H1 (cell line): ENCODE measurements around the gene ELMO1. TPM values are rescaled to one million over a fixed set of nuclear protein-coding genes. Genes with fewer than 3 reads are reported as not detected.

Experiments
- CTCF ChIA-PET: fragments of 300-600 bp; sonication (Branson Sonifier 250); formaldehyde crosslinking; loops from one replicate; lab custom pipeline; 2021; ENCODE audit not compliant: partially characterized antibody; lab: Charles Lee
- POLR2A ChIA-PET: fragments of 300-600 bp; sonication (Branson Sonifier 250); formaldehyde crosslinking; loops from one replicate; lab custom pipeline; 2021; ENCODE audit warnings: inconsistent platforms; ENCODE audit not compliant: partially characterized antibody; lab: Charles Lee
- DNase-seq, 2 experiments: peaks; one replicate each; pipeline versions ENCODE4 v3.0.0 to v3.0.0-alpha.2; 2010 to 2022; ENCODE audit warnings: low spot score in 2 of 2, low read depth in 1 of 2, mixed read lengths in 1 of 2
- FAIRE-seq: peaks from 2 replicates; lab custom pipeline; 2011; peaks lifted over from hg19 to GRCh38; lab: Jason Lieb, UNC
- H2AFZ ChIP-seq: 2 replicates; pipeline ENCODE4 v1.8.1; 2012; ENCODE audit warnings: low read length, inconsistent platforms
- H2AK5ac ChIP-seq: 2 replicates; pipeline ENCODE4 v1.6.1; 2013; ENCODE audit warnings: low read depth, low read length
- H2BK120ac ChIP-seq: replicated peaks from 2 replicates; pipeline ENCODE3; 2013; ENCODE audit warnings: low read depth, low read length, inconsistent platforms
- H2BK12ac ChIP-seq: 2 replicates; pipeline ENCODE4 v1.6.1; 2013; ENCODE audit warnings: low read depth, low read length
- H2BK15ac ChIP-seq: 2 replicates; pipeline ENCODE4 v1.6.1; 2013; ENCODE audit warnings: low read length
- H2BK20ac ChIP-seq: 2 replicates; pipeline ENCODE4 v1.6.1; 2013; ENCODE audit warnings: low read length
- H2BK5ac ChIP-seq: 2 replicates; pipeline ENCODE4 v1.6.1; 2013; ENCODE audit warnings: low read depth, low read length
- H3K14ac ChIP-seq: 2 replicates; pipeline ENCODE4 v1.6.1; 2013; ENCODE audit warnings: inconsistent platforms; ENCODE audit not compliant: insufficient read length
- H3K18ac ChIP-seq: 2 replicates; pipeline ENCODE4 v1.6.1; 2013; ENCODE audit warnings: low read length; ENCODE audit errors: extremely low read depth
- H3K23ac ChIP-seq: 2 replicates; pipeline ENCODE4 v1.6.1; 2013; ENCODE audit warnings: inconsistent platforms; ENCODE audit not compliant: insufficient read length
- H3K23me2 ChIP-seq: 2 replicates; pipeline ENCODE4 v1.6.1; 2013; ENCODE audit warnings: low read depth, low read length
- H3K27ac ChIP-seq: 2 replicates; pipeline ENCODE4 v1.6.1; 2011; ENCODE audit warnings: low read depth, low read length, inconsistent platforms
- H3K27me3 ChIP-seq, 4 experiments: replicated peaks in 1 of 4; 1 replicate in 1 of 4; 2 replicates in 3 of 4; pipeline versions ENCODE4 v1.6.1 to v1.8.1; 2011 to 2013; ENCODE audit warnings: low read length in 3 of 4, mild to moderate bottlenecking in 3 of 4, inconsistent platforms in 2 of 4, mixed read lengths in 2 of 4, moderate library complexity in 1 of 4; ENCODE audit not compliant: control insufficient read depth in 3 of 4, insufficient read depth in 3 of 4; ENCODE audit errors: extremely low read depth in 1 of 4
- H3K36me3 ChIP-seq, 4 experiments: 2 replicates each; pipeline versions ENCODE4 v1.6.1 to v1.8.1; 2011 to 2013; ENCODE audit warnings: mild to moderate bottlenecking in 4 of 4, low read length in 3 of 4, moderate library complexity in 2 of 4, control low read depth in 1 of 4, inconsistent platforms in 1 of 4; ENCODE audit not compliant: insufficient read depth in 4 of 4, control insufficient read depth in 2 of 4
- H3K4ac ChIP-seq: replicated peaks from 2 replicates; pipeline ENCODE3; 2013; ENCODE audit warnings: low read length, low read depth, mixed read lengths, inconsistent platforms; ENCODE audit not compliant: insufficient read length
- H3K4me1 ChIP-seq, 4 experiments: replicated peaks in 1 of 4; 1 replicate in 1 of 4; 2 replicates in 3 of 4; pipeline versions ENCODE4 v1.6.1 to v1.8.1; 2011 to 2013; ENCODE audit warnings: low read length in 3 of 4, inconsistent platforms in 2 of 4, mixed read lengths in 1 of 4; ENCODE audit not compliant: insufficient read depth in 4 of 4, control insufficient read depth in 3 of 4
- H3K4me2 ChIP-seq, 2 experiments: 2 replicates each; pipeline versions ENCODE4 v1.6.1 to v1.8.1; 2011 to 2013; ENCODE audit warnings: low read depth in 2 of 2, low read length in 2 of 2, control low read depth in 1 of 2, inconsistent platforms in 1 of 2, mild to moderate bottlenecking in 1 of 2; ENCODE audit not compliant: insufficient read depth in 1 of 2
- H3K4me3 ChIP-seq, 4 experiments: fragments of 200-600, 300-600 bp in 1 of 4; sonication (generic), shearing (Covaris generic), sonication (Bioruptor Twin) in 1 of 4; 2 replicates each; pipeline versions ENCODE4 v1.5.1 to v1.8.1; 2011 to 2016; ENCODE audit warnings: low read length in 4 of 4, low read depth in 3 of 4, control low read depth in 2 of 4, inconsistent platforms in 2 of 4, mild to moderate bottlenecking in 2 of 4, mixed read lengths in 1 of 4, moderate library complexity in 1 of 4; ENCODE audit not compliant: insufficient read depth in 2 of 4; ENCODE audit errors: extremely low read depth in 1 of 4
- H3K56ac ChIP-seq: replicated peaks from 2 replicates; pipeline ENCODE3; 2013; ENCODE audit warnings: low read depth, mild to moderate bottlenecking, mixed read lengths, low read length, inconsistent platforms; ENCODE audit not compliant: insufficient read length
- H3K79me1 ChIP-seq: 2 replicates; pipeline ENCODE4 v1.6.1; 2013; ENCODE audit warnings: low read depth, low read length, control low read depth
- H3K79me2 ChIP-seq, 2 experiments: 2 replicates each; pipeline versions ENCODE4 v1.6.1 to v1.8.1; 2012 to 2013; ENCODE audit warnings: low read length in 2 of 2, mild to moderate bottlenecking in 2 of 2, inconsistent platforms in 1 of 2; ENCODE audit not compliant: insufficient read depth in 2 of 2, control insufficient read depth in 1 of 2
- H3K9ac ChIP-seq, 4 experiments: replicated peaks in 1 of 4; 1 replicate in 1 of 4; 2 replicates in 3 of 4; pipeline versions ENCODE4 v1.6.1 to v1.8.1; 2011 to 2013; ENCODE audit warnings: low read depth in 3 of 4, low read length in 3 of 4, control low read depth in 2 of 4, mild to moderate bottlenecking in 2 of 4, moderate library complexity in 2 of 4, inconsistent platforms in 1 of 4; ENCODE audit errors: extremely low read depth in 1 of 4
- H3K9me3 ChIP-seq, 2 experiments: 2 replicates each; pipeline versions ENCODE4 v1.6.1 to v1.8.1; 2012 to 2013; ENCODE audit warnings: mild to moderate bottlenecking in 2 of 2, moderate library complexity in 2 of 2, control low read depth in 1 of 2, inconsistent platforms in 1 of 2, low read depth in 1 of 2, low read length in 1 of 2, mixed read lengths in 1 of 2; ENCODE audit not compliant: insufficient read depth in 2 of 2
- H4K20me1 ChIP-seq, 2 experiments: replicated peaks in 1 of 2; 2 replicates each; pipeline versions ENCODE3 to v1.8.1; 2011 to 2013; ENCODE audit warnings: inconsistent platforms in 2 of 2, low read length in 2 of 2, mild to moderate bottlenecking in 1 of 2; ENCODE audit not compliant: insufficient read depth in 2 of 2, control insufficient read depth in 1 of 2
- H4K5ac ChIP-seq: 2 replicates; pipeline ENCODE4 v1.6.1; 2013; ENCODE audit warnings: low read length, low read depth, mixed read lengths, inconsistent platforms; ENCODE audit not compliant: insufficient read length
- H4K8ac ChIP-seq: 2 replicates; pipeline ENCODE4 v1.8.0; 2013; ENCODE audit warnings: mild to moderate bottlenecking, moderate library complexity, low read length, inconsistent platforms; ENCODE audit not compliant: insufficient read depth; ENCODE audit errors: extremely low read depth
- H4K91ac ChIP-seq: replicated peaks from 2 replicates; pipeline ENCODE3; 2013; ENCODE audit warnings: low read length, mixed read lengths, inconsistent platforms; ENCODE audit not compliant: insufficient read length
- MAX ChIP-seq: IDR thresholded peaks from 2 replicates; pipeline ENCODE4 v1.6.1; 2012; ENCODE audit warnings: inconsistent platforms
- RAD21 ChIP-seq, 2 experiments: IDR thresholded peaks in 1 of 2; conservative IDR thresholded peaks in 1 of 2; 2 replicates each; pipeline ENCODE4 v1.6.1; 2011; ENCODE audit warnings: low read depth in 2 of 2, low read length in 2 of 2, improper control_type of control experiment in 1 of 2, inconsistent platforms in 1 of 2, mild to moderate bottlenecking in 1 of 2, moderate library complexity in 1 of 2
- WGBS, 2 experiments: shearing (Covaris generic) in 1 of 2; methylation state at CpG; one replicate each; pipeline versions ENCODE4 v1.1.6 to v1.1.7; 2013 to 2015; ENCODE audit warnings: low lambda C conversion rate in 2 of 2, mixed read lengths in 2 of 2, inconsistent platforms in 1 of 2, low coverage in 1 of 2, missing lambda C conversion rate in 1 of 2; ENCODE audit not compliant: insufficient replicate concordance in 2 of 2, insufficient coverage in 1 of 2, insufficient read length in 1 of 2; ENCODE audit errors: extremely low coverage in 1 of 2, missing lambda C conversion rate in 1 of 2; 5-methylcytosine and 5-hydroxymethylcytosine counted together
- polyA plus RNA-seq, 7 experiments: library from polyadenylated mRNA; depleted of rRNA in 3 of 7; stranded (reverse) in 5 of 7; unstranded in 2 of 7; fragments of >200 nt in 5 of 7; fragments of 200-250 nt in 2 of 7; gene quantifications; 1 replicate in 5 of 7; 2 replicates in 1 of 7; 4 replicates in 1 of 7; pipeline versions ENCODE4 v1.2.1 to v1.2.3, GENCODE V29; 2011 to 2013; ENCODE audit warnings: missing spikeins in 2 of 7, mixed read lengths in 2 of 7
- total RNA-seq: library from RNA; stranded (reverse); fragmentation: NEBNext Ultra II Directional; extraction: Animal tissue kit (Norgen Biotek cat#: 25700); gene quantifications from 2 replicates; pipeline ENCODE4 v1.2.1, GENCODE V29; 2021

Gene ELMO1
- total and polyA plus RNA-seq, 2 of the 8 experiments (the other 6 are each of a cell fraction or from before 2014, with no cell fraction given) = 18.4 to 21.0 TPM

DNA sequence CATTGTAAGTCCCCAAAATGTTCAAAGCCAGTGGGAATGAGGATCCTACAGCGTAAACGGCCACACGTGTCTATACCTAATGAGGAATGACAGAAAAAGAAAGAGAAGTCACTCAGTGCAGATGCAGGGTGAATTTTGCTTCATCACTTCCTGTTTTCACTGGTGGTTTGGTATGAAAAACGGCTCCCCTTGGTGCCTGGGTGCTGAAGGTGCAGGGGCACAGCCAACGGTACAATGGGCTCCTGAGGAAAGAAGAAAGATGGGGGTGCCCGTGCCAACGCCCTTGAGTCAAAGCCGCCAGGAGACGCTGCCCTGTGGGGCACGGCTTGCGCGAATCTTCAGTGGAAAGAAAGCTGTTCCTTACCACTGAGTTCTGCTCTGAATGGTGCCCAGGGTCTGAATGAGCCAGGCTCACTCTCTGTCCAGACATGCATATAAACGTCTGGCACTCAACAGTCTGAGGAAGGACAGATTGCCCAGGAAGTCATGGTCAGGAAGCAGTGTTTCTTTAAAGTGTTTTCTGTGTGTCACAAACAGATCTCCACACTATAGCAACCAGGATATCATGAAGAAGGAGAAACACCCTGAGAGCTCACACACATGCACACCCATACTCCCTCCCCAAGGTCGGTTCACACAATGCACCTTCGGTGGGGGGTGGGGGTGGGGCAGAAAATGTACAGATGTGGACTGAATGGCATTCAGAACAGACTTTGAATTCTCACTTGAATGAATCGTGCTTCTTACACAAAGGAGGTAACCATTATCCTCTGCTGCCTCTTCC lies 105.8 kb downstream of the ELMO1 start:
- H3K4ac ChIP-seq = no peak overlapping the region
- no peak for FAIRE-seq

More for the DNA sequence above, 105.8 kb downstream of the ELMO1 start:
- H3K79me2 ChIP-seq = no peaks in the 10 kb centered on the region
- WGBS, 2 experiments = 90% methylated on average over 14 of the region's 16 CpGs; no CpG with 5 or more reads in 1 of the 2 experiments
- no peaks in the 10 kb centered on the region for H3K9me3 ChIP-seq
- H3K79me1 ChIP-seq = no peaks in the 10 kb centered on the region
- H3K4me2 ChIP-seq = no peak overlapping the region
- no peak overlapping the region for H2AK5ac ChIP-seq
- H2BK15ac ChIP-seq = no peak overlapping the region
- CTCF ChIA-PET = interaction anchor here (1.2 to 1.9 kb wide), 4 partner anchors 9 to 135 kb away, joined by 3 to 7 read pairs (median 4); no protein-coding TSS in a partner anchor
- H3K18ac ChIP-seq = no peak overlapping the region
- H2BK120ac ChIP-seq = no peak overlapping the region
- H4K91ac ChIP-seq = no peak overlapping the region
- H2BK5ac ChIP-seq = no peak overlapping the region
- POLR2A ChIA-PET = interaction anchor here (1.3 kb wide), 1 partner anchor 12 kb away, joined by 4 read pairs; no protein-coding TSS in a partner anchor
- no peaks in the 10 kb centered on the region for H3K27me3 ChIP-seq
- peak overlapping the region; percentile 66 for H4K8ac ChIP-seq
- no peak overlapping the region for H3K23ac ChIP-seq
- no peak overlapping the region for H3K27ac ChIP-seq
- H3K56ac ChIP-seq = no peak overlapping the region
- H3K4me1 ChIP-seq = peaks cover 0 to 2% (median 0%) of the 10 kb centered on the region in 4 experiments; a peak in 1 of 7 replicates
- no peak overlapping the region for H2AFZ ChIP-seq
- no peaks in the 10 kb centered on the region for H3K23me2 ChIP-seq
- no peak overlapping the region for H3K14ac ChIP-seq
- no peak overlapping the region for H4K5ac ChIP-seq
- 0 out of 2 replicates have a peak overlapping the region, but pooled peaks have one; percentile 5 for H2BK20ac ChIP-seq
- peaks cover 0 to 2% (median under 1%) of the 10 kb centered on the region in 4 experiments; a peak in 2 of 8 replicates for H3K36me3 ChIP-seq
- TF ChIP-seq MAX = no peak
- TF ChIP-seq RAD21 (IDR thresholded peaks at IDR 0.05 in 1 of 2, conservative IDR thresholded peaks at IDR 0.05 in 1 of 2; ENCODE audit: low read depth in 2 of 2, low read length in 2 of 2) = peak in 1 of 2 experiments; percentile 5; a peak in 1 of 4 replicates
- no peak for DNase-seq
- no peak overlapping the region; the same call in 1 of the 2 replicates for H2BK12ac ChIP-seq
- no peak overlapping the region for H3K4me3 ChIP-seq
- H4K20me1 ChIP-seq = no peaks in the 10 kb centered on the region
- H3K9ac ChIP-seq = no peak overlapping the region
